NAMALWA (cell line): ENCODE results near the gene TUBGCP2.
"Not testable (repeated sequence)": the region's sequence is repeated elsewhere in the genome, so short reads cannot be mapped to it uniquely, and the experiment has no call there.

Source experiments
- DNase-seq: peaks from one replicate; pipeline ENCODE4 v3.0.0-alpha.2; 2015; ENCODE audit warnings: low spot score

The TUBGCP2 gene

GRCh38 chr10:133324198-133324792, 15.6 kb upstream of the TUBGCP2 start:
- DNase-seq: peak; percentile 73

GRCh38 chr10:133322064-133322709, 13.5 kb upstream of the TUBGCP2 start:
- not testable (repeated sequence) for DNase-seq

GRCh38 chr10:133320852-133321422, 12.3 kb upstream of the TUBGCP2 start:
- DNase-seq: peak; percentile 63

- DNase-seq: no peak
Observed at GRCh38 chr10:133318494-133319127, 9.9 kb upstream of the TUBGCP2 start.

- no peak for DNase-seq
Observed at GRCh38 chr10:133316732-133317131, 8.1 kb upstream of the TUBGCP2 start.

GRCh38 chr10:133316266-133316665, 7.6 kb upstream of the TUBGCP2 start:
- DNase-seq: no peak

GRCh38 chr10:133315847-133316246, 7.2 kb upstream of the TUBGCP2 start:
- peak; percentile 54 for DNase-seq

GRCh38 chr10:133314911-133315310, 6.2 kb upstream of the TUBGCP2 start:
- DNase-seq: no peak

GRCh38 chr10:133313192-133313591, 4.5 kb upstream of the TUBGCP2 start:
- DNase-seq: no peak

GRCh38 chr10:133312769-133313145, 4.1 kb upstream of the TUBGCP2 start:
- no peak for DNase-seq

GRCh38 chr10:133312016-133312768, 3.5 kb upstream of the TUBGCP2 start:
- DNase-seq: no peak

- DNase-seq: no peak
Observed at GRCh38 chr10:133311570-133311969, 2.9 kb upstream of the TUBGCP2 start.

- DNase-seq: no peak
Observed at GRCh38 chr10:133310789-133311188, 2.1 kb upstream of the TUBGCP2 start.

- DNase-seq: no peak
Observed at GRCh38 chr10:133310399-133310755, 1.7 kb upstream of the TUBGCP2 start.

GRCh38 chr10:133309720-133310398, 1.2 kb upstream of the TUBGCP2 start:
- no peak for DNase-seq

GRCh38 chr10:133309100-133309719, 538 bp upstream of the TUBGCP2 start:
- peak; percentile 81 for DNase-seq

- DNase-seq: peak; percentile 90
Observed at GRCh38 chr10:133307776-133308420, 774 bp downstream of the TUBGCP2 start.

GRCh38 chr10:133306941-133307379, 1.7 kb downstream of the TUBGCP2 start:
- no peak for DNase-seq

- no peak for DNase-seq
Observed at GRCh38 chr10:133306097-133306476, 2.6 kb downstream of the TUBGCP2 start.

GRCh38 chr10:133303206-133303605, 5.5 kb downstream of the TUBGCP2 start:
- DNase-seq: no peak

- no peak for DNase-seq
Observed at GRCh38 chr10:133302230-133302629, 6.4 kb downstream of the TUBGCP2 start.
